GM12801 (cell line): ENCODE measurements around the gene ANKS1B.

Source experiments
- TF ChIP-seq, protein P1 (sequence below): IDR thresholded peaks from one replicate; pipeline ENCODE4 v1.5.1; 2011; ENCODE audit warnings: control low read depth; ENCODE audit not compliant: insufficient read length; ENCODE audit errors: extremely low read depth

Gene ANKS1B

GRCh38 chr12:99130808-99131553 is 853.8 kb downstream of the ANKS1B start:
- TF ChIP-seq, protein P1, sequence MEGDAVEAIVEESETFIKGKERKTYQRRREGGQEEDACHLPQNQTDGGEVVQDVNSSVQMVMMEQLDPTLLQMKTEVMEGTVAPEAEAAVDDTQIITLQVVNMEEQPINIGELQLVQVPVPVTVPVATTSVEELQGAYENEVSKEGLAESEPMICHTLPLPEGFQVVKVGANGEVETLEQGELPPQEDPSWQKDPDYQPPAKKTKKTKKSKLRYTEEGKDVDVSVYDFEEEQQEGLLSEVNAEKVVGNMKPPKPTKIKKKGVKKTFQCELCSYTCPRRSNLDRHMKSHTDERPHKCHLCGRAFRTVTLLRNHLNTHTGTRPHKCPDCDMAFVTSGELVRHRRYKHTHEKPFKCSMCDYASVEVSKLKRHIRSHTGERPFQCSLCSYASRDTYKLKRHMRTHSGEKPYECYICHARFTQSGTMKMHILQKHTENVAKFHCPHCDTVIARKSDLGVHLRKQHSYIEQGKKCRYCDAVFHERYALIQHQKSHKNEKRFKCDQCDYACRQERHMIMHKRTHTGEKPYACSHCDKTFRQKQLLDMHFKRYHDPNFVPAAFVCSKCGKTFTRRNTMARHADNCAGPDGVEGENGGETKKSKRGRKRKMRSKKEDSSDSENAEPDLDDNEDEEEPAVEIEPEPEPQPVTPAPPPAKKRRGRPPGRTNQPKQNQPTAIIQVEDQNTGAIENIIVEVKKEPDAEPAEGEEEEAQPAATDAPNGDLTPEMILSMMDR = no peak

DNA sequence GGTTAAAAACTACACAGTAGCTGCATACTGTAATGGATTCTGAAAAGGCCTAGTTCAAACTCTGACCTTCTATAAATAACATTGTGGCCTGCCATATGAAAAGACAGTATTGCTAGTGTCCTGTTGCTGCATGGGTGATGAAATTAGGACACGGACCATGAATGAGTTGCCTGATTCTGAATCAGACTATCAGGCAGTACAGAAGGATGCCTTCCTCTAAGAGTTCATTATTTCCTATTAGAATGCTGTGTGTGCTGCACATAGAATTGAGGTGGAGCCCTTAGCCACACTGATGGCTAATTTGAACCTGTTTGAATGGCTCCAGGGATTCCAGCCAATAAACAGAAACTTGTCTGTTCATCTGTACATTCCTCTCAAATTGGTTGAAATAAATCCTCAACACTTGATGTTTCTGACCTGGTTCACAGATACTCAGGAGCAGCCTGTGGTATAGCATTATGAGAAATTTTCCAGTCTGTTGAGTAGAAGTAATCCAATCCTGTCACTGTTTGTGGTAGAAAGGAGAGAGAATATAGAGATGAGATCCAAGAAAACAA is 856.4 kb downstream of the ANKS1B start:
- TF ChIP-seq, protein P1 = no peak

GRCh38 chr12:99122959-99123358 is 861.8 kb downstream of the ANKS1B start:
- TF ChIP-seq, protein P1 = no peak

DNA sequence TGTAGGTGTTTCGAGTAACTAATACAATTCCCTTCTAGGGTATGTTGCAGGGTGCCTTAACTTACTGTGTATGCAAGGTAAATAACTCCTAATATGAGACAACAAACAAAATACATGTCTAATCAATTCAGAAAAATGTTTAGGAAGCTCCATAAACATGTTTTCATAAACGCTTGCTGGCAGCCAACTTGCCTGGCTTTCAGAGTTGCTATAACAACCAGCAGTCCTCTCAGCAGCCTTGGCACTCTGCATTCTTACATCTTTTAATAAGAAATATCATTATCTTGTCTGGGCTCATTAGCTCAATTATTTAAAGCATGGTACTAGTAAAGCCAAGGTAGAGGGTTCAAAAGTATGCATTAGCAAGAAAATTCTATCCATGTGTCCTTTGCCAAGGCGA is 862.2 kb downstream of the ANKS1B start:
- TF ChIP-seq, protein P1 = no peak

DNA sequence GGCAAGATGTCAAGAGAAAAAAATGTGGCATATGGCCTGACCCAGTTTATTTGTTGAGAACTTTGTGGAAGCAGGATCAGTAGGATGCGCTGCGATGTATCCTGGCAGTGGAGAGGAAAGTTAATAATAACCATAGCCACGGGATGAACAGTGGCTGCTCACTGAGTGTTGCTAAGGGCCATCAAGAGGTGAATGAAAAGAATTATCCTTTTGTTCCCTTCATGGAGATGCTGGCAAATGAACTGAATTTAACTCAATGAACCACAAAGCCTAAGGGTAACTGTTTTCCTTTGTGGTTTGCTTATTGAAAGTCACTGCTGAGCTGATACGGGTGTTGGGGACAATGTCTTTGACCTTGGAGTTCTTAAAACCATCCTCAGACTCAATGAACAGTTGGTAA is 863.2 kb downstream of the ANKS1B start:
- TF ChIP-seq, protein P1 = no peak

GRCh38 chr12:99119943-99120342 is 864.8 kb downstream of the ANKS1B start:
- TF ChIP-seq, protein P1 = no peak

GRCh38 chr12:99119449-99119848 is 865.3 kb downstream of the ANKS1B start:
- TF ChIP-seq, protein P1 = no peak
